Activated T-cell treated with anti-CD3 and anti-CD28 coated beads, Interleukin-2, amount 50 U/mL, for 48 hours (primary cell): ENCODE data around the gene LONRF2.

Source experiments
- DNase-seq, 2 experiments: peaks; one replicate each; pipeline ENCODE4 v3.0.0-alpha.2; 2020

The LONRF2 gene

GRCh38 chr2:100234141-100234540 is 88.2 kb downstream of the LONRF2 start:
- DNase-seq, result no peak

GRCh38 chr2:100233061-100233460 is 89.2 kb downstream of the LONRF2 start:
- no peak for DNase-seq

GRCh38 chr2:100230754-100231153 is 91.5 kb downstream of the LONRF2 start:
- DNase-seq, result no peak

DNA sequence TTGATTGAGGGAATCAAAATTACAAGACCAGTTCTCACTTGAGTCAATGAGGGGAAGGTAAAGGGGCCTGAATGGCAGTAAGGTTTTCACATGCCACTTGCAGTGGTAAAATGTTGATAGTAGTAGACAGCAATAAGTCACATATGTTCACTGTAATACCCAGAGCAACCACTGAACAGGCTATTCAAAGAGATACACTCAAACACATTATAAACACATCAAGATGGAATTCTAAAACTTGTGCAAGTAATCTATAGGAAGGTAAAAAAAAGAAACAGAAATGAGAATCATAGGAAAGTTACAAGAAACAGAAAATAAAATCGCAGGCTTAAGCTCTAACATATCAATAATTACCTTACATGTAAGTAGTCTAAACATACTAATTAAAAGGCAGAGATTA is 93.3 kb downstream of the LONRF2 start:
- no peak for DNase-seq

DNA sequence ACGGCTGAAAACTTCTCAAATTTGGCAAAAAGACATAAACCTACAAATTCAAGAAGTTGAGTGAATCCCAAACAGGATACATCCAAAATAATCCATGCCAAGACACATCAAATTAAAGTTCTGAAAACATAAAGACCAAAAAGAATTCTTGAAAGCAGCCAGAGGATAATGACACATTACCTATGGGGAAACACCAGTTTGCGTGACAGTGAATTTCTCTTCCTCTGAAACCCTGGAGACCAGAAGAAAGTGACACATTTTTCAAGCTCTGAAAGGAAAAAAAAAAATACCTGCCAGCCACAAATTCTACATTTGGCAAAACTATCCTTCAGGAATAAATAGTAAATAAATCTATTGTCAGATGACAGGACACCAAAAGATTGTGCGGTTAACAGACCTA is 93.9 kb downstream of the LONRF2 start:
- no peak for DNase-seq

DNA sequence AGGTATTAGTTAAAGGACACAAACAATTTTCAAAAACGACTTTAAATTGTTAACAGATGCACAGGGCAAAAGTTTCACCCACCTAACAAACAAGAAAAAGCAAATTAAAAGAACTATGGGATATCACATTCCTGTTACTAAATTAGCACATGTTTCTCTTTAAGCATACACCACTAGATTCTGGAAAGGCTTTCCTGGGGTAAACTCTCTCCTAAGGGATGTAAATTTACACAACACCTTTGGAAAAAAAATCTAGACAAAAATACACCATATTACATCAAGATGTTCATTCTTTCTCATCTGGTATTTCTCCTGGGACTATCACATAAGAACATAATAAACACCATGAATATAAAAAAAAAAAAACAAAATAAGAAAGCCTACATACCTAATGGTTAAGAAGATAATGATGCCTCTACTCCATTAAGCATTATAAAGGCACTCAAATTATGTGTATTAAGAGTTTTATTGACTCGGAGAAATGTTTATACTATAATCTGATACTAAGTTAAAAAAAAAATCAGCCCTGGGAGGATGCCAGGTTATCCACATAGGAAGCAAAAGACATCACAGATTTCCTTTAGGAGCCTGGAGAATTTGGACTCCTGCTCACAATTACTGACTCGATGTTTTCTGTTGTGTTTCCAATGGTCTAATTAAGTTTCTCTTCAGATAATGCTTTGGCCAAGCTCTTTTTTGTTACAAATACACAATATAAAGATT is 97.2 kb downstream of the LONRF2 start:
- no peak for DNase-seq

- no peak for DNase-seq
Observed at GRCh38 chr2:100223502-100223901, 98.8 kb downstream of the LONRF2 start.
